Embryonic facial prominence (tissue), 1 donor: ENCODE measurements around the gene BBLN.
"Not testable (repeated sequence)": the region's sequence is repeated elsewhere in the genome, so short reads cannot be mapped to it uniquely, and the experiment has no call there.

ENCODE experiments used
- DNase-seq: peaks from one replicate; pipeline ENCODE4 v3.0.0-alpha.2; 2016; ENCODE audit errors: extremely low spot score

BBLN gene

DNA sequence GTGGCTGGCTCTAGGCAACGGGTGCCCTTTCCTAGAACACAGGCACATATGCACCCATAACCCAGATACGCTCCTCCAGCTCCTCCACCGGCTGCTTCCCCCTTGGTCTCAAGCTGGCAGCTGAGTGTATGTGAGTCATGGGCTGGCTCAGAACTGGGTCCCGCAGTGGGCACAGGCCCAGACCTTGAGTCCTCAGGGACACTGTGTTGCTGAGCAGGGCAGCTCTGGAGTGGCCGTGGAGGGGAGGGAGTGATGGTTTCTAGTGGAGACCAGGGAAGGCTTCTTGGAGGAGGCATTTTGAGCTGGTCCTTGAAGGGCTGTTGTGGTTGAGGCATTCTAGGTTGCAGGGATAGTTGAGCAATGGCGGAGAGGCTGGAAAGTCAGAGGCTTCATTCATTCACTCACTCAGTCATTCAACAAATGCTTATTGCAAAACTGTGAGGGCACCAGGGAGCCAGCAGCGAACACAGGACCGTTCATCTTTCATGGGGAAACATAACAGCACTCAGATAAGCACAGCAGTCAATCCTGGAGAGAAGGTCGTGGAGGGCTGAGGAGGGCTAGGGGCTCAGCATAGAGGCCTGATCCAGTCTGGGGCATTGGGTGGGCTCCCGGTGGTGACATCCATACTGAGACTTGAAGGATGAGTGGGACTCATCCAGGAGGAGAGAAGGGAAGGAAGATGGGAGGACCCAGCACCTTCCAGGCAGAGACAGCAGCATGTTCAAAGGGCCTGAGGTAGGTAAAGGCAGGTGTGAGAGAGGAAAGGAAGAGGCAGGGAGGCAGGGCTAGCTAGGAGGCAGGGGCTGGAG, 2.4 kb downstream of the BBLN start:
- no peak for DNase-seq

DNA sequence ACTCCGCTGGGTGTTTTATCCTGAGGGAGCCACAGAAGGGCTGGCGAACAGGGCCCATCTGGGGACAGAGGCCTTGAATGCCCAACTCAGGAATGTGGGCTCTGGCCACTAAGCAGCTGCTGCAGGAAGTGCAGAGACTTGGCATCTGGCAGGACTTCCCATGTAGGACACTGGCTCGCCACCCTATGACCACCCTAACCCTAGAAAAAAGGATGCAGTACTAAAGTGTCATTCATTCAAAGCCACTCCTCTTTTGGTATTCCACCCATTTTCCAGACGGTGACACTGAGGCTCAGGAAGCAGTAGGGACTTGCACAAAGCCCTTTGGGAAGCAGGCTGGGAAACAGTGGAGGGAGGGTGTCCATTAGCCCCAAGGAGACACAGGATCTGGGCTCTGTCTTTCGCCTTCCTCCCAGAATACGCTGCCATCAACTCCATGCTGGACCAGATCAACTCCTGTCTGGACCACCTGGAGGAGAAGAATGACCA, 3.0 kb downstream of the BBLN start:
- DNase-seq = no peak

DNA sequence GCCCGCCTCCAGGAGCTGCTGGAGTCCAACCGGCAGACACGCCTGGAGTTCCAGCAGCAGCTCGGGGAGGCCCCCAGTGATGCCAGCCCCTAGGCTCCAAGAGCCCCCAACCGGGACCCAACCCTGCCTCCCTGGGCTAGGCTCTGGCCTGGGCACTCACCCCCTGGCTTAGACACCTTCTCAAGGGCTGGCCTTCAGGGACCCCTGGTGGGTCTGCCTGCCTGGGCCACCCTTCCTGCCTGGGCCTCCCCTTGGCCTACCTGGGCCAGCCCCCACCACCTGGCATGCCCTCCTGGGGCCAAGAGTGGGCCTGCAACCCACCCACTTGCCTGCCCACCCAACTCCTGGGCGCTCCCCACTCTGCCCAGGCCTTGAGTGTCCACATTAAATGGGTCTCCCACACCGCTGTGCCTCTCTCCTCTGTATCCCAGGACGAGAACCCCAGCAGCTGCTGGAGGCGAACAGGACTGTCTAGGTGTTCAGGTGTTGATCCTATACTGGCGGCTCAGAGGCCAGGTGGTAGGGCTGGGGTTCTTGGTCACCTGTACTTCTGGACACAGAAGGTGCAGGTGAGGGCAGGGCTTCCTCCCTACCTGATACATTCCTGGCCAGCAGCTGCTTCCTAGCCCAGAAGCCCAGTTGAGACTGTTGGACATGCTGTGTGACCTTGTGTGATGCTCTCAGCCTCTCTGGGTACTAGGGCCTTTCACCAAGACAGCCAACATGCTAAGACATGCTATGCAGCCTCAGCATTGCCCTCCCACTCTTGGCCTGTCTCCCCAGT, 3.6 kb downstream of the BBLN start:
- DNase-seq = no peak

DNA sequence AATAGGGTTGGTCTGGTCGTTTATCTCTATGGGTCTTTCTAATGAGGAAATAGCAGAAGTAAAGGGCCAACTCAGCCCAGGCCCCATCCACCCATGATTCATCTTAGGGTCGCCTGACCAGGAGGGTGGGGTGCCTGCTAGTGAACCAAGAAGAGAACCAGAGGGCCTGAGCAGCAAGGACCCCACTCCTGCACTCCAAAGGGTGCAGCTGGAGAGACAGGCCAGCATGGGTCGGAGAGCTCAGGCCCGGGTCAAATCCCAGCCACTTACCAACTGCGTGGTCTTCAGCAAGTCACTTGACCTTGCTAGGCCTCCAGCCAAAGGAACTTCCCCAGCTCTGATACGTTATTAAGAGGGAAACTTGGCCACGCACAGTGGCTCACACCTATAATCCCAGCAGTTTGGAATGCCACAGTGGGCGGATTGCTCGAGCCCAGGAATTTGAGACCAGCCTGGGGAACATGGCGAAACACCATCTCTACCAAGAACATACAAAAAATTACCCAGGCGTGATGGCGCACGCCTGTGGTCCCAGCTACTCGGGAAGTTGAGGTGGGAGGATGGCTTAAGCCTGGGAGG, 4.3 kb downstream of the BBLN start:
- no peak for DNase-seq

DNA sequence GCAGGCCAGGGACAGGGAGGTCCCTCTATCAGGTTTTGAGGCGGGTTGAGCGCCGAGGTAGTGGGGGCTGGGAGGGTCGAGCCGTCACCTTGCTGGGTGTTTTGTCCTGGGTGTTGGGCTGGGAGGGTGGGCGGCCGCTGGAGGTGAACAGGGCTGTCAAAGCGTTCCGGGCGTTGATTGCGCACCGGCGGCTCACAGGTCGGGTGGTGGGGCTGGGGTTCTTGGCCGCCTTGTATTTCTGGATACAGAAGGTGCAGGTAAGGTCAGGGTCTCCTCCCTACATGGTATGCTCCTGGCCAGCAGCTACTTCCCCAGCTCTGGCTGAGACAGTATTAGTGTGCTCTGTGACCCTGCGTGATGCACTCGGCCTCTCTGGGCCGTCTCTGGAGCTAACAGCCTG, 6.1 kb downstream of the BBLN start:
- DNase-seq = no peak

DNA sequence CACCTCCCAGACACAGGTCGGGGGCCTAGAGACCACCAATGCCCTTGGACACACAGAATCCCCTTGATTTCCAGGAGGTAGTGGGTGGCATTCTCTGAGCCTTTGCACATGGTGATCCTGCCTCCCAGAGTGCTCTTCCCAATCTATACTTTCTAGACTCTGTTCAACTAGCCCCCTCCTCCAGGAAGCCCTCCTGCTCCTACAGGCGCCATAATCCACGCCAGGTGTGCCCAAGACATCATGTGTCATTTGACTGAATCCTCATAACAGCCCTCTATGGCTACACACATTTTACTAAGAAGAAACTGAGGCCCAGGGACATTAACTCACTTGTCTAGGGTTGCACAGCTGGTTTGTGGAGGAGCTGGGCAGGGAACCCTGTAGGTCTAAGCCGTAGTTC, 7.1 kb downstream of the BBLN start:
- DNase-seq = no peak

DNA sequence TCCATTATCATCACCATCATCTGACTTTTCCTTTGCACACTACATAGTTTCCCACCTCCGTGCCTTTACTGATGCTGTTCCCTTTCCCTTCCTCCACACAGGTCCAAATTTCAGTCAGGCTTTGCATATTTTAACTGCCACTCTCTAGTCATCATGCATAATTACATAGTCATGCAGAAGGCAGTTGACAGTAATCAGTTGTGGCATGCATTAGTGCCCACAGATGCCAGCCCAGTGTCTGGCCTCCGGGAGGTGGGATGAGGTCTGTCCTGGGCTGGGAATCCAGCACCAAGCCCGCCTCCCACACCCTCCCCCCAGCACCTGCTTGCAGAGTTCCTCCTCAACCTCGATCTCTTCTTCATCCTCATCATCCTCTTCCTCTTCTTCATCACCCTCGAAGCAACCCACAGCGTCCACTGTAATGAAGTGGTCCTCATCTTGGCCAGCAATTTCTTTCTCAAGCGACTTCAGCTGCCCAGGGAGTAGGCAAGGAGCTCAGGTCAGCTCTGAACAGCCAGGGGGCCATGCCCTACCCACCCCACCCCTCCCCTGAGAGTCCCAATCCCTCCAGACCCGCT, 8.8 kb downstream of the BBLN start:
- no peak for DNase-seq

DNA sequence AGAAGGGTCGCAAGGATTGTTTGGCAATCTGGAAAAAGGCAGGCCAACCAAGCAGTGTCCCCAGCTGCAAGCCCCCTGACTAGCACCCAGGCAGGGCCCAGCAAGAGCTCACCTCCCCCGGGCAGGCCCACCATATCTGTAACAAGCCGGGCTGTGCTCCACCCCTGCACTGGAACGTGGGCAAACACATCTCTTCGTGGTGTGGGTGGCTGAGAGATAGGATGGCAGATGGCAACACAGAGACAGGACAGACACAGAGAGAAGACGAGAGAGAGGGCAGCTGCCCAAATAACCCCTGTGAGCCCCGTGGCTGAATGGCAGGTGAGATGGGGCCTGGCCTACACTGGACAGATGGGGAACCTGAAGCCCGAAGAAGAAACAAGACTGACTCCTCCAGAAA, 9.4 kb downstream of the BBLN start:
- DNase-seq = no peak

DNA sequence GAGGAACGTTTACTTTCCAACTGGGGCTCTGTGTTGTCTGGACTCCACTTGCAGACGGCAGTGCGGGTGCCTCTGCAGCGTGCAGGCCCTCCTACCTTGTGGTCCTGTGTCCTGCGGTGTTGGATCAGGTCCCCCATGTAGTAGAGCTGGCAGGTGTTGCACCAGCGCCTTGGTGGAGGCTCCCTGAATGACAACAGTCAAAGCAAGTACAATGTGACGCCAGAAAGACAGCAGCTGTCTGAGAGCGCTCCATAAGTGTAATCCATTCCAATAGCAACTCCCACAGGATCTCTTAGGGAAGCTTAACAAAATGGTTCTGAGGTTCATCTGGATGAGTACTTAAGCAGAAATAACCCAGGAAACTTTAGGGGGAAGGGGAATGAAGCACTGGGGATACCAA, 9.9 kb downstream of the BBLN start:
- DNase-seq = no peak

DNA sequence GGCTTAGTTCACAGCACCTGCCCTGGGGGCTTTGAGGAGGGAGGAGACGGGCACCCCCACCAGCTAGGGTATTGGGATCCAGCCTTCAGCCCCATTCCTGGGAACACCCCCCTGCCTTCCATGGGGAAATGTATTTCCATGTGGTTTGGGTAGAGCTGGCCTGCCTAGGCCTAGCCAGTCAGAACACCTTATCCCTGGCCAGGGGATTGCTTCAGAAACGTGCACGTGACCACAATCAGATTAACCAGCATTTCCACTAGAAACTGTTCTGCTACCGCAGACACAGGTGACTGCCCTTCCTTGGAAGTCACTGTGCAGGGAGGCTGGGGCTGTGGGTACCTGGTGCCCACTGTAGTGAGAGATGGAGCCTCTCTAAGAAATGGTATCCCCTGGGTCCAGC, 14.0 kb downstream of the BBLN start:
- no peak for DNase-seq

DNA sequence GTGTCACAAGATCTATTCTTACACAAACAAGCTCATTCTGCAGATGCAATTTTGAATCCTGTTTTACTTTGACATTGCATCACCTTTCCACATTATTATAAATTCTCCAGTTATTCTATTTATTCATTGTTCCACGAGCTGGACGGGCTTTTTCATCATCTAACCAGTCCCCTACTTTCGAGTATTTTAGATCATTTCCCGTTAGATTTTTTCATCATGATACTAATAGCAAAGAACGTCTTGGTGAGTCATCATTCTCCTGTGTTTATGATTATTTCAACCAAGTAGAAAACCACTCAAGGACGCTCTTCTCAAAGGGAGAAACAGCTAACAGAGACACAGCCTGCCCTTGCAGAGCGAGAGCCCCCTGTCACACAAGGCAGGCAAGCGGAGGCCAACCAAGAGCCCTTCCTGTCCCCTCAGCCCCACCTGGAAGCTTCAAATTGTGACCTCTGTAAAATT, 15.1 kb downstream of the BBLN start:
- DNase-seq = no peak

DNA sequence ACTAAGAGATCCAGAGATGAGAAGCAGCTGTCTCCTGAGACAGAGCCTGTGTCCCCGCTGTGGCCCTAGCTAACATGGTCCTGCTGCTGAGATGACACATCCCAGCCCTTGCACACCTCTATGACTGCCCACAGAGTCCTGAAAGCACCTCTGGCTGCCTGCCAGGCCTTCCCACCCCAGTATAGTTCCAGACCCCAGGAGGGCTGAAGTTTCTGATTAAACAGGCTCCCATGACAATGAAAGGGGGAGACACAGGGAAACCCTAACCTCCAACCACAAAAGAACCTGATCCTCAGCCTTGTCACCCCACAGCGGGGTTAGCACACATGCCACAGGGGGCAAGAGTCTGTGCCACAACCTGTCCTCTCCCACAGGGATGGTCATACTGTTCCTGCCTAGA, 15.7 kb downstream of the BBLN start:
- no peak for DNase-seq

DNA sequence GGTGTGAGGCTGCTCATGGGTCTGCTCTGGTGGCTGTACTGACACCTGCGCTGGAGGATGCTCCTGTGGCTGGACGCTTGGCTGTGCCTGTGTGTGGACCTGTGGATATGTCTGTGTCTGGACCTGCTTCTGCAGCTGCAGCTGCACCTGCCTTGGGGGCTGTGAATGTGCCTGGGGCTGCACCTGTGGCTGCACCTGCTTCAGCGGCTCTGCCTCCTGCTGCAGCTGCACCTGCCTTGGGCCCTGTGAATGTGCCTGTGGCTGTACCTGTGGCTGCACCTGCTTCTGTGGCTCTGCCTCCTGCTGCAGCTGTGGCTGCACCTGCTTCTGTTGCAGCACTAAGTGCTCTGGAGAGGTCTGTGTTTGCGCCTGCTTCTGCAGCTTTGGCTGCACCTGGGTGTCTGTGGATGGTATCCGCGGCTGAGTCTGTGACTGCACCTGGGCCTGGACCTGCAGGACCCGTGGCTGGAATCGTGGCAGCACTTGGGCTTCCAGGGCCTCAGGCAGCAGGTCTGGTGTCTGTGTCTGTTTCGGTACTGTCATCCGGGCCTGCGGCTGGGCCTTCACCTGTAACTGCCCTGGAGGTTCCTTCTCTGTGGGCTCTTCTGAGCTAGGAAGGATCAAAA, 18.9 kb downstream of the BBLN start:
- no peak for DNase-seq

DNA sequence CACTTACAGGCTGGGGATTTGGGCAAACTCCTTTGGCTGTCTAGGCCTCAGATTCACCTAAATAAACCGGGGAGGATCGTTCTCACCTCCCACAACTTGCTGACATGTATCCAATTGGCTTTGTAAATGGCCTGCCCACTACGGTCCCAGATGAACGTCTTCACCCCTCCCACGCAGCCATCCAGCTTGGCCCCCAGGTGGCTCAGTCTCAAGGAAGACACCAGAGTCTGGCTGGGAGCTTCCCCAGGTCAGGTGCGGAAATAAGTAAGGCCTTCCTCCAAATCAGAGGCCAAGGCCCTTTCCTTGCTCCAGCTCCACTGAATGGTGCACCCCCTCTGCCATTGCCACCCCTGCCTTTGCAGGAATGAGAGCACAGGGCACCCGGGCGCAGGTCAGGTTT, 19.9 kb downstream of the BBLN start:
- DNase-seq = no peak

DNA sequence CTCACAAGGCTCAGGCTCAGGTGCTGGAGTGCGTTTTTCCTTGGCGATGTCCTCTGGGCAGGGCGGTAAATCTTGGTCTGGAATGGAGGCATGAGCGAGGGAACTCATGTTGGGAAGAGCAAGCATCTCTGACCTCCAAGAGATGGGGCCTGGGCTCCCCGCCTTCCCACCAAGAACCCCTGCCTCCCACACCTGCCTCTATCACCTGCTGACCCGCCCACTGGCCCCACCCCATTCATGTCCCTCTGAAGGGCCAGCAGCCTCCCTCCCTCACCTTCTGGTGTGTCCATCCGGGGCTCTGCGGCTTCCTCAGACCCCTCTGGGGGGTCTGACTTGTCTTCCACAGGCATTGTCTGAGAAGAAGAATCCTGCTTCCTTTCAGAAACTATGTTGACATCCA, 20.4 kb downstream of the BBLN start:
- no peak for DNase-seq

DNA sequence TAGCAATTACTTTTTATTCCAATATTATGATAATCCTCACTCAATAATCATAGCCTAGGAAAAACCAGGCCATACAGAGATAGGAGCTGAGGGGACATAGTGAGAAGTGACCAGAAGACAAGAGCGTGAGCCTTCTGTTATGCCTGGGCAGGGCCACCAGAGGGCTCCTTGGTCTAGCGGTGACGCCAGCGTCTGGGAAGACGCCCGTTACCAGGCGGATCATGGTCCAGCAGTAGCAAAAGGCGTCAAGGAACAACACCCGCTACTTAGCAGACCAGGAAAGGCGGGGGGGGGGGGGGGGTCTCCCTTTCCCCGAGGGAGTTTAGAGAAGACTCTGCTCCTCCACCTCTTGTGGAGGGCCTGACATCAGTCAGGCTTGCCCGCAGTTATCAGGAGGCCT, 21.4 kb downstream of the BBLN start:
- DNase-seq = not testable (repeated sequence)

DNA sequence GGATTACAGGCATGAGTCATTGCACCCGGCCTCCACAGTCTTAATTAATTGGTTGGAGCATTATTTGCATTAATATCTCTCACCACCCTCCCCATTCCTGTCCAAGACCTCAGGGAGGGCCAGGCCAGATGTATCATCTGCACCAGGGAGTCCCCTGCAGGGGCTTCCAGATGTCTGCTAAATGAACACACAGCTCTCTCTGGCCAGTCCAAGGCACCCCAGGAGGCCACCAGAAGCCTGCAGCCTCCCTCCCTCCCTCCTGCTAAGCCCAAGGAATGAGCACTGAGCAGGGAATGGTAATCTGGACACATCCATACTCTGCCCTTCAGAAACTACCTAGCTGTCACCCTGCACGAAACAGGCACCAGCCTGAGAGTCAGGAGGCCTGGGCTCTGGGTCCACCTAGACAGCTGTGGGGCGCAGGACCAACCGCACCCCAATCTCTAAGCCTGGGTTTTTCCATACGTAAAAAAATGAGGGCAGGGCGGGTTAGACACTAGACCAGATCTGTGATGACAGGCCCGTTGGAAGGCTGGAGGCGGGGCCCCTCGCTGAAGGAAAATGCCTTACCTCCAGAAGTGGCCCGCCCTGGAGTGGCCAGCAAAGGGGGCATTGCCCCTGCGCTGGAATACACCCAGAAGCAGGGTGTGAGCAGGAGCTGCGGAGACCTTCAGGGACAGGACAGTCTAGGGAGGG, 23.0 kb downstream of the BBLN start:
- DNase-seq = no peak

DNA sequence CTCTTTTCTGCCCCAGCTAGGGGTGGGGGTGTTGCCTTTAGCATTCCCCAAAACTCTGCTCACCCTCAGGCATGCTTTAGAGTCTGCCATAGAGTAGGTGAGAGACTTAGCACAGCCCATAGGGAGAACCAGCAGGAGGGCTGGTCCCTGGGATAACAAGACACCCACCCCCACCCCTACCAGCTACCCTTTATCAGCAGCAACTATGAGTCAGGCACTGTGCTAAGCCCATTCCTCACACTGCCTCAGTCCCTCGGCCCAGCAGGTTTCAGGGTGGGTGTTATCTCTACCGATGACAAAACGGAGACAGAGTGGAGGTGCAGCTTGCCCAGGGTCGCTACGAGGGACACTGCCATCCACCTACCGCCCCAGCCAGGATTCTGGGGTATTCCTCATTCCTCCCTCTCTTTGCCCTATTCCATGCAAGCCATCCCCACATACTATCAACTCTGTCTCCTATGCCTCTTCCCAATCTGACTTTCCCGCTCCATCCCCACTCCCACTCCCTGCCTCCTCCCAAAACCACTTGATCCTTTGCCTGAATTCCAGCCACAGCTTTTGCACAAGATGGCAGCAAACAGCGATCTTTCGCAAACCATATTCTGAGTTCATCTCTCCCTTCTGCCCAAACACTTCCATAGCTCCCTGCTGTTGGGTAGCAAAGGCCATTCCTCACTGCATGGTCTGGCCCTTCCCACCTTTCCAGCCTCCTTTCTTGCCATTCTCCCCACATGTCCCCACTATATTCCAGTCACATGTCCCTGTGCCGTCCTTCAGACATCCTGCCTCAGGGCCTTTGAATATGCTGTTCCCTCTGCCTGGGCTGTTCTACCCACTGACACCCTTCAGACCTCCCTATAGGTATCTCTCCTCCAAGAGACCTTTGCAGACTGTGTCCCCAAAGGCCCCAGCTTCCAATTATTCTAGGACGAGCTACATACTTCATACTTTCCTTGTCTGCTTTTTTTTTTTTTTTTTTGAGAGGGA, 26.2 kb downstream of the BBLN start:
- no peak for DNase-seq

DNA sequence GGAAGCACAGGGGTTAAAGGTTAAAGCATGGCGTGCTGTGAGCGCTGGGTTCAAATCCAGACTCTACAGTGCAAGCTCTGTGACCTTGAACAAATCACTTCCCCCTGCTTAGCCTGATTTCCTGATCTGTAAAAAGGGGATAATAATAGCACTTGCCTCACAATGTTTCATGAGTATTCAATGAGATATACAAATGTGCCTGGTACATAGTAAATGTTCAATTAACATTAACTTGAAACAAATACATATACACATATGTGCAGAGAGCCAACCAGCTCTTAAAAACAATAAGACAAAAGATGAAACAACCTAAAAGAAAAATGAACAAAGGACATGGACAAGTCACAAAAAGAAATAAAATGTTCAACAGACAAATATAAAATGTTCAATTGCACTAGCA, 27.3 kb downstream of the BBLN start:
- DNase-seq = no peak

DNA sequence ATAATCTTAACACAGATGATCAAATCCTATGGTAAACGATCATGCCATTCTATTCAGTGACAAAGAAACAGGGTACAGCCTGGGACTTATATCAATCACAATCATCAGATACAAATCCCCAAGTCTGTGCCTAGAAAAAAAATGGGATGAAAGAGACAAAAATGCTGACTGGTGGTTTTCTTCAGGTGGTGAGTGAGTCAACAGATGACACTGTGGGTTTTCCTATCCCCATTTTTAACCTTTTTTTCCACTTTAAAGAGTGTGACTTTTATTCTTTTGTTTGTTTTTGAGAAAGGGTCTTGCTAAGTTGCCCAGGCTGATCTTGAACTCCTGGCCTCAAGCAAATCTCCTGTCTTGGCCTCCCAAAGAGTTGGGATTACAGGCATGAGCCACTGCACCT, 28.1 kb downstream of the BBLN start:
- no peak for DNase-seq
